NCI-H1092 treated with DMSO at 0.1 percent for 48 hours (cell line): ENCODE measurements around the gene LRRC4C.
A peak's percentile ranks its signal among the peaks of the same experiment; 100 is the strongest.
"Not testable (repeated sequence)": the region's sequence is repeated elsewhere in the genome, so short reads cannot be mapped to it uniquely, and the experiment has no call there.

Source experiments
- DNase-seq: peaks from one replicate; lab custom pipeline; 2025; lab: John Stamatoyannopoulos, UW

LRRC4C gene

DNA sequence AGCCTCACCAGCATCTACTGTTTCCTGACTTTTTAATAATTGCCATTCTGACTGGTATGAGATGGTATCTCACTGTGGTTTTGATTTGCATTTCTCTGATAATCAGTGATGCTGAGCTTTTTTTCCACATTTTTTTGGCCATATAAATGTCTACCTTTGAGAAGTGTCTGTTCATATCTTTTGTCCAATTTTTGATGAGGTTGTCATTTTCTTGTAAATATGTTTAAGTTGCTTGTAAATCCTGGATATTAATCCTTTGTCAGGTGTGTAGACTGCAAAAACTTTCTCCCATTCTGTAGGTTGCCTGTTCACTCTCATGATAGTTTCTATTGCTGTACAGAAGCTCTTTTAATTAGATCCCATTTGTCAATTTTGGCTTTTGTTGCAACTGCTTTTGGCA, 439.8 kb downstream of the LRRC4C start:
- DNase-seq: not testable (repeated sequence)

DNA sequence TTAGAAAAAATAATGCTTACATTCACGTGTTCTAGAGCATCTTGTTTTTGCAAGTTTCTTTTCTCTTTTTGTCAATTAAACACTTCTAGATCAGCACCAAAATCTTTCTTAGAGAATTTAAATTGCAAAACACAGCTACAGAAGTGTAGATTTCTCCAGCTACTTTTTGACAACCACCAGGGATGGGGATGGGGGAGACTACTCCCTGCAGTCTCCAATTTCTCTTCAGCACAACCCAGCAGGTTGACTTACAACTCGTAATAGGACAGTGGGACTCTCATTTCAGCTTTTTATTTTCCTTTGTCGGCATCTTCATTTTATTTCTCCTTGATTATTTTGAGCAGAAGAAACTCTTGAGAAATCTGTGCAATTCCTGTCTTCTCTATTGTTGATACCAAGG, 441.2 kb downstream of the LRRC4C start:
- DNase-seq: no peak

DNA sequence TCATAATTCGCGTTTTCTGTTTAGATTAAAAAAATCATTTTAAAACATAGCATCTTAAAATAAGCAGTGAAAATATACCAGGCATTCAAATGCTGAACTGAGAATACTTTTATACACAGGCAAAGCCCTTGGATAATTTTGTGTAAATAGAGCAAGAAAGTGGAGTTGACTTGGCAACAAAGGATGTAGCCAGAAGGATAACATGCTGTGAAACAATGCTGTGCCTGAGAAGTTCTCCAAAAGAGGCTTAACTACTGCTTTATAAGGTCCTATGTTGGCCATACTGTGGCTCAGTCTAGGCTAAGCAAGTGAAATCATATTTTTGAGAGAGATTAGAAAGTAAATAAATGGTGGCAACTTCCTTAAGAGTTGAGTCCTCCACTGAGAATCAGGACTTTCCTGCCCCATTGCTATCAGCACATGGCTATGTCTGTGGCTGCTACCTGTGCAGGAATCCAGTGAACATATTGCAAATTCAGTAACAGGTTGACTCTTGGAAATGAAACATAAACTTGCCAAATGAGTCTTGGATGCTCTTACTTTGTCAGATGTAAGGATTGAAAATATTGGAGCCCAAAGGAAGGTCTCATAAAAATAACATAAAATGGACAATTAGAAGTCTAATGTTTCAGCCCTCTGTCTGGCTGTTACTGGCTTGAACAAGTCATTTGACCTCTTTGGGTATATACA, 448.9 kb downstream of the LRRC4C start:
- DNase-seq: no peak

DNA sequence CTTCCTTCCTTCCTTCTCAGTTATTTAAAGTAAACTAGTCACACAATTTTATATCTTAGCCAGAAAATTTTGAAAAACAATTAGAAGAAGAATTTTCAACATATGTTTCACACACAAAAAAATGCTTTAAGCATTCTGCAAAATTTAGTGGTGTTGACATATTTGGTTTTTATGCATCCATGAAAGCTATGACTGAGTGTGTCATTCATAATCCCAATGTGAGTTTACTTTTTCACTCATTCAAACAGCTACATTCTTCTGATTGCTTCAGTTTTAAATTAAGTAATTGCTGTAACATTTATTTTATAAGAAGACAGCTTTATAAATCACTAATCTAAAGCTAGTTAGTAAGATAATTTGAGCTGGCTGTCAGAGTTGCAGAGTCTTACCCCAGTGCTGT, 453.5 kb downstream of the LRRC4C start:
- no peak for DNase-seq

DNA sequence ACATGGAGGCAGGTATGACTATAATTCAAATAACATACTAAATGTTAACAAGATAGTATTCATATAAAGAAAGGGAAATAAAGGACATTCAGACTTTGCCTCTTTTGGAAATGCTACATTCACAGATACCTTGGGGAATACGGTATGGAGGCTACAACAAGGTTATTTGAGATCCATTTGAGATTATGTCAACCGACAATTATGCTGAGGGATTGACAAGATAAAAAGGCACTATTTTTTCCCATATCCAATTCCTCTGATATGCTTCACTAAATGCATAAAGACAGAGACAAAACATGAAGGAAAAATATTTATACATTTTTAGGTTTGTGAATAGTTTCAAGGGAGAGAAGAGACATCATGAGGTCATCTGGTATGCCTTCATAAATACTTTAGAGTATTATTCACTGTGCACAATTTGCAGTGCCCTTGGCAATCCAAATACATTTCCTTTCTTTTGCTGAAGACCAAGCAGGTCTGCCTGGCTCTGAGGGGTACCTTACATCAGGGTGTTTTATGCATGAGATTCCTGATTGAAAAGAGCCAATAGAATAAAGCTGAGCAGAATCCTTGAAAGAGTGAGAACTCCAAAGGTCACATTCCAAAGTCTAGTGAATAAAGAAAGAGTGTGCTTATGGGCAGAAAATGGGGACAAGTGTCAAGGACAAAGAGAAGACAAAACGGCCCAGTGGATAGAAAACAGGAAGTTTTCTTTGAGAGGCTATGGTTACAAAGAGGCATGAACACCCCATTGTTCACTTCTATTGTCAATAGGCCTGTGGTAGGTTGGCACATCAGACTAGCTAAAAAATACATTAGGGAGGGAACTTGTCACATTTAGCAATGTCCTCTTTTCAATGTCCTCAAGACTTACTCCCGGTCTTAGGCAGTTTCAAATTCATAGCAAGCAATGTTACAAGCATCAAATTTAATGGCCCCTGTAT, 455.8 kb downstream of the LRRC4C start:
- DNase-seq: no peak

DNA sequence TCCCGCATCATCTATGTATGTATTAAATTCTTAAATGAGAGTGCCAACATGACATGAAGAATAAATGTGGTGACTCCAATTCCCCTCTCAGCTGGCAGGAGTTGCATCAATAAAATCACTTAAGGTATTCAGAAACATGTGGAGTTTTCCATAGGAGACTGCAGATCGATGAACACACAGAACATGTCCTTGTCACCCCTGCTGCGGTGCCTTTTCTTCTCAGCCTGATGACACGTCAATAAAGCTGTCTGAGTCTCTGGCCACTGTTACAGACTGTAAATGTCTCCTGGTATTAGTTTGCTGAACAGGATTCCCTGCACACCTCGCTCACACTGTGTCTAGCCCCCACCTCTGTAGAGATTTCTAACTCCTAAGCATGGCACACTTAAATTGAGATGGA, 460.5 kb downstream of the LRRC4C start:
- DNase-seq: no peak

DNA sequence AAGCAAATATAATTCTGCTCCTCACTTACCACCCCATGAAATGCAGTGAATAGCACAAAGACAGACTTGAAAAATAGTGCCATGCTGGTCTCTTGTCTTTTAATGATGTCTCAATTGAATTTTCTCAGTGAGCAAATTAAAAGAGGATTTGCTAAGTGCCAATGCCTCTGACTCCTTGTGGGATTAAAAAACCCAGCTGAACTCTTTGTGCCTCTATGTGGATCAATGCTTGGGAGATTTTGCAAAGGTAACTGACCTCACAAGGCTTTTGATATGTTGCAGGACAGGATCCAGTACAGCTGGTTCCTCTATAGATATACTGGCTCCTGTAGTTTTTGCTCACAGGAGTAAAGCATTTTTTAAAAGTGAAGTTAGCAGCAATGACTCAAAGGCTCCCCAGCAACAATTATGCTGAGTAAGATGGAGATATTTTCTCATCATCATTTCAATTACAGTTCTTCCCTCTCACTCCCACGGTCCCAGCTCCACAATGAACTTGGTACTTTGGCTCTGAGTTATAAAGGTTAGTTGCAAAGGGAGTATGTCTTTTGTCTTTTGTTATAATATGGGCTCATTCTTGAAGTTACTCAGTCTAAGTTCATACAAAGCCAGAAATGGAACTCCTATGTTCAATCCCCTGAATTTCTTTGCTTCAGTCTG, 471.5 kb downstream of the LRRC4C start:
- no peak for DNase-seq

DNA sequence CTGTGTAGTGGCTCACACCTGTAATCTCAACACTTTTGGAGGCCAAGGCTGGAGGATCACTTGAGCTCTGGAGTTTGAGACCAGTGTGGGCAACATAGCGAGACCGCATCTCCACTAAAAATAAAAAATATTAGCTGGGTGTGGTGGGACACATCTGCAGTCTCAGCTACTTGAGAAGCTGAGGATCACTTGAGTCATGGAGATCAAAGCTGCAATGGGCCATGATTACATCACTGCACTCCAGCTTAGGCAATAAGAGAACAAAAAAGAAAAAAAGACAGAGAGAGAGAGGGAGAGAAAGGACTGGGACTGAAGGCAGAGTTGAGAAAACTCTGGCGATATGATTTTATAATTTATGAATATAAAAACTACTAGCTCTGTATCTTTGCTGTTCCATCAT, 473.1 kb downstream of the LRRC4C start:
- no peak for DNase-seq

DNA sequence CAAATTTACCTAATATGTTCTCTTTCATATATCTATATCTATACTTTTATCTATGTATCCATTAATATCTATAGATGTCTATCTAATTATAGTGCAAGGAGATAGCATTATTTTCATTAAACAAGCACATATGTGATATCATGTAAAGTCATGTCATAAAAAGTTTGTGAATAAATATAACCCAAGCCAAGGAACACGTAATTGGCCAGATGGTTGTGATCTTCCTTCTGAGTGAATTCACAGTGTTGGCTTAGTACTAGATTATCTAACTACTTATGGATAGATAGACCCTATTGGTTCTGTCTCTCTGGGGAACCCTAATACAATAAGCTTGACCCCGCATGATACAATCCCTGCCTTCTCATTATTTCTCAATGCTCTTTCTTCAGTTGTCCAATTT, 484.4 kb downstream of the LRRC4C start:
- no peak for DNase-seq

DNA sequence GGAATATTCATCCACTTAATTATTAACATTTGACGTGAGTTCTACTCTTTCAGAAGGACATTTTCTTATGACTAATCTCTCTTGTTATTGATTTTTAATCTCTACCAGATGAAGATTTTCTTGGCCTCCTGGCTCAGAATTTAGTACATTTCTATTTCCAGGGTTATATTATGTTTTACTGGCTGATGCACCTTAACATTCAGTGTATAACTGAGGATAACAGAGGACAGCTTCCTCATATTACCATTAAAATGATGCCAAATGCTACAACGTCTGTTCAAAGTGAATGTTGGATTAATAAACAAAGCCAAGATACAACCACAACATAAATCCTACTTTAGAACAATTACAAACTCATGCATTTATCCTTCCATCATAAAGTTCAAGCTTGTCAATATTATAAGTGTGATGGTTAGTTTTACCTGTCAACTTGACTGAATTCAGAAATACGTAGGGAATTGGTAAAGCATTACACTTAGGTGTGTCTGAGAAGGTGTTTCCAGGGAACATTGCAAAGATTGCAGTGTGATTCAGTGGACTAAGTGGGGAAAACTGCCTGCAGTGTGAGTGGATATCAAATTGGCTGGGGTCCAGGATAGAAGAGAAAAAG, 485.2 kb downstream of the LRRC4C start:
- DNase-seq: no peak

DNA sequence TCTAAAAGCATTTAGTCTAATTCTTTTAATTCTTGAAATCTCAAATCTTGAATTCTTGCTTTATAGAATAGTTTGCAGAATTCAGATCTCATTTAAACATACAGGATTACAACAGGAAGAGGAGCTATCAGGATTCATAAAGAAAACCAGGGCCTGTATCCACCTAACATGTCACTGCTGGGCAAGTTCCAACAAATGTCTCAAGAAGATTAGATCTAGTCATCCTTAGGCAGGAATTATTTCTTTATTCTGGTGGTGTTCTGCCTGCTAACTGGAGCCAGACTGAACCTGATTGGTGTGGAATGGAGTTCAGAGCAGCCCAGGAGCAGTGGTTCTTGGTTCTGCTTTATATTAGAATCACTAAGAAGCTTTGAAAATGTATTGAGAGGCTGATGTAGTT, 500.7 kb downstream of the LRRC4C start:
- no peak for DNase-seq

DNA sequence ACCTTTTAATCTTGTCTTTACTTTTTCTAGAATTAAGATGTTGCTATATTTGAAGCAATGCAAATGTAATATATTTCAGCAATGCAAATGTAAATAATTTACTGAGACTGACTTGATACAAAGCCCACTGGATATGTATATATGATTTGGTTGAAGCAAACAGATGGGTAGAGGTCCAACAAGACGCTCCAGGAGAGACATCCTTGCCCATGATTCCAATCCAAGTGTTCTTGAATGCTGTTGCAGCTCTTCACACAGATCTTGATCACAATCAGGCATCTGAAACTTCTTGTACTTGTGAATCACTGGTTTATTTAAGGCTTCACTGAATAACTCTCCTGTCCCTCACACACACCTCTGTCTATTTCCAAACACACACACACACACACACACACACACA, 507.0 kb downstream of the LRRC4C start:
- no peak for DNase-seq

DNA sequence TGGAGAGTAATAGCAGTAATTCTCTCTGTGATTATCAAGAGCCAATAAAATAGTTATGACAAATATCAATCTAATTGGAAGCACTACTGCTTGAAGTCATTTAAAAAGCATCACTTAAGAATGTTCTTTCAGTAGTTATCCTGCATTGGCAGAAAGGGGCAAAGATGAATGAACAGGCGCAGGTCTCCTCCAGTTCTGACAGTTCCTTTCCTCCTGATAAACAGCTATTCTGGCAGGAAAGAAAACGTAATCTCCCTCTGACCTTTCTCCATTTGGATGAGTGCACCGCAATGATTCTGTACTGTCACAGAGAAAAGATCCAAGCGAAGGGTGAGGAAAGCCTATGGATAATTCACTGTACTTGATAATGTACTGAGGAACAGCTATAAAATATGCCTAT, 521.5 kb downstream of the LRRC4C start:
- DNase-seq: no peak

DNA sequence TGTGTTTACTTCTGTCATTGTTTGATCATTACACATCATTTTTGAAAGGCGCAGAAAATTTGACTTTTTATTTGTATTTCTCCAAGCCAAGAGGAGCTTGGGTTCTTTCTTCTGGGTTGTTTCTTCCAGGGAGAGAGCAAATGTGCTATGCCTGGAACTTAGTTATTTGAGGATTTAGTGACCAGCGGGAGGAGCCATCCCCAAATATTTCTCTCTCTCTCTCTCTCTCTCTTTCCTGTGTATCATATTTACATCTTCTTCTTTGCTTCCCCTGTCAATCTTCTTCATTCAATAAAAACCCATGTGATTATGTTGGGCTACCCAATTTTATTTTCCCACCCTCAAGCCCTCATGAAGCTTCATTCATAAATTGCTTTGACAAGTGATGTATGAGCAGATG, 534.5 kb downstream of the LRRC4C start:
- no peak for DNase-seq

DNA sequence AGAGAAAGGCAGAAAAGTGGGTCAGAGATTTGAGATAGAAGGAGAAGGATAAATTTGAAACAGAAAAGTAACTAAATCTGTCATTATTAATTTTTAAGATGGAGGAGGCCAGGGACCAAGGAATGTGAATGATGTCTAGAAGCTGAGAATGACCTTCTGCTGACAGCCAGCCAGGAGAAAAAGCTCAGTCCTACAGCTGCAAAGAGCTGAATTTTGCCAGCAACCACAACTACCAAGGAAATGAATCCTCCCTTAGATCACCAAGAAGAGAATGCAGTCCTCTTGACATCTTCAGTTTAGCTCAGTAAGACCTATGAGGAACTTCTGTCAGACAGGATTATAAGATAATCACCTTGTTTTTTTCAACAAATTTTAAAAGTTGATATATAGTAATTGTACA, 538.2 kb downstream of the LRRC4C start:
- DNase-seq: no peak

DNA sequence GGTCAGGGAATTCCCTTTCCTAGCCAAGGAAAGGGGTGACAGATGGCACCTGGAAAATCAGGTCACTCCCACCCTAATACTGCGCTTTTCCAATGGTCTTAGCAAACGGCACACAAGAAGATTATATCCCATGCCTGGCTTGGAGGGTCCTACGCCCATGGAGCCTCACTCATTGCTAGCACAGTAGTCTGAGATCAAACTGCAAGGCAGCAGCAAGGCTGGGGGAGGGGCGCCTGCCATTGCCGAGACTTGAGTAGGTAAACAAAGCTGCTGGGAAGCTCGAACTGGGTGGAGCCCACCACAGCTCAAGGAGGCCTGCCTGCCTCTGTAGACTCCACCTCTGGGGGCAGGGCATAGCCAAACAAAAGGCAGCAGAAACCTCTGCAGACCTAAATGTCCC, 548.7 kb downstream of the LRRC4C start:
- not testable (repeated sequence) for DNase-seq

DNA sequence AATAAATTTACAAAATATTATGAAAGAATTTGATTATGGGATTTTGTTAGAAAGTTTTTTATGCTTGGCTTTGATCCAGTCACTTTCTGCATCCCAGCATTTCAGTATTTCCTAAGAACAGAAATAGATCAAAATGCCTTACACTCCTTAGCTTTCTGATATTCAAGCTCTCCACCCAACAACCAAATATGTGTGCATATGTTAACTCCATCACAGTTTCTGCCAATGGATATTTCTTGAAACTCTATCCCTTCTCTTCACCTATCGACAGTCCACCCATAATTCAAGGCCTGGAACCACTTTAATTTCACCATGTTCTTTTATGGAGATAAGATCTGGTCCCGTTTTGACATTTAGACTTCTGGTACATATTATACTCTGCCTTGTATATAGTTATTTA, 565.0 kb downstream of the LRRC4C start:
- DNase-seq: no peak

DNA sequence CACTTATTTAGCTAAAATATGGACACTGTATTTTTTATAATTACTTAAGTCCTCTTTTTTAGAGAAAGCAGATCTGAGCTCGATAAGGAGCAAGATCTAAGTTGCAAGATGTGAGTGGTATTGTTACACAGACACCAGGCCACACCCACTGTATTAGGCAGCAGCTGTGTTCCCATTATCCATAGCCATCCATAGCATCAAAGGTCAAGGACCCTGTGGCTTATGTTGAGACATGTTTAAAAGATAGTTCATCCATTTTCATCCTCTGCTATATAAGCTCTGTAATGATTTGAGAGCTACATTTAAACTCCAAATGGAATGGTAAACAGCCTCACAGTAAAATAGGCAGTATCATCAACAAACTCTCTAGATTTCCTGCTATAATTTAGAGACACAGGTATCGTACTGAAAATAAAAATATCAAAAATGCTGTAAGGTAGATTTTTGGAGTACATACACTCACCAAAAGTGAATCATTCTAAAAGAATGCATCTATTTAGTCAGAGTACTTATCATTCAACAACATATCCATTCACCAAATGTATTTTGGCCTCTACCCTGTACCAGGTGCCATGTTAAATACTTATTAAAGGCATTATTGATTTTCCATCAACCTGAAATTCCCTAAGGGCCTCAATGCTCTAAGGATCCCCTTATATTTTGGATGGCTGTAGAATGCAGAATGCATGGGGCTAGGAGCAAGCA, 574.0 kb downstream of the LRRC4C start:
- peak; percentile 2 for DNase-seq

DNA sequence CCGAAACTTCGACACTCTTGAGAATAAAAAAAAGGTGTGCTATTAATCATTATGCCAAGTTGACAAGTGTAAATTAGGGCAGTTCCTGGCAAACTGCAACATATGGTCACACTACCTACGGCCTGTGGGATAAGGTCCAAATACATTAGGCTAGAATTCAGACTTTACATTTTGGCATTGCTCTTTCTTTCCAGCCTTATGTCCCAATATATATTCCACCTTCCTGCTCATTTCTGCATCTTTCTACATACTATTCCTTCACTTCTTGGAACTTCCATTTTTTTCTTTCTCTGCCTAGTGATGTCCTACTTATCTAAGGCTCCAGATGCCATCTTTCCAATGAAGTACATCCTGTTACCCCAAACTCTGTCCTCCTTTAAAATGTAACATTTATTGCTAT, 577.2 kb downstream of the LRRC4C start:
- DNase-seq: no peak

DNA sequence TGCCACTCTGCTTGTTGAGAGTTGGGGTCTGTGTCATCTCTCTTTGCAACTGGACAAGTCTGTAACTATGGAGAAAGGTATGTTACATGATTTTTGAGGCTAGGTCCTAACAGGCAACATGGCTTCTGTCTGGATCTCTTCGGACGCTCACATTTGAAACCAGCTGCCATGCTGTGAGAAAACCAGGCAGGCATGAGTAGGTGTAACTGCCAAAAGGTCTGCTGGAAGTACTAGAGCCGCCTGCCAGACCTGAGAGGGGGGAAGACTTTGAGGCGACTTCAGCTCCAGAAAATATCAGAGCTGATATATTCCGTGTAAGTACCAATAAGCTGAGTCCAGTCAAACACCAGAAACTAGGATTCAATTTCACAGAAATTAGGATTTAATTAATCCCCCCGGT, 579.5 kb downstream of the LRRC4C start:
- DNase-seq: no peak

DNA sequence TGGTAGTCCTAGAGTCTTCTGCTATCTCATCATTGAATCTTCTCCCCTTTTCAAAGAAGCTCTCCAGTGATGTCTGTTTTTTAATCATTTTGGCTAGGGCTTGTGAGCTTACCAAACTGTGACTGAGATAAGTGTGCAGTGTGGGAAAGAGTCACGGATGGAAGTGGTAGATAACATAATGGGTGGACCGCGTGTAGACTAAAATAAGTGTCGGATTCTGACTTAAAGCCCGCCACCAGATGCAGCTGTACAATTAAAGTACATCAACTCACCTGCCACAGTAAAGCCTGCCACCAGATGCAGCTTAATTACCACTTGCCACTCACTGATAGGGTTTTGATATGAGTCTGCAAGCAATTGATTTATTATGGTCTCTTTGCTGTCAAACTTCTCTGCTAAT, 581.5 kb downstream of the LRRC4C start:
- no peak for DNase-seq

DNA sequence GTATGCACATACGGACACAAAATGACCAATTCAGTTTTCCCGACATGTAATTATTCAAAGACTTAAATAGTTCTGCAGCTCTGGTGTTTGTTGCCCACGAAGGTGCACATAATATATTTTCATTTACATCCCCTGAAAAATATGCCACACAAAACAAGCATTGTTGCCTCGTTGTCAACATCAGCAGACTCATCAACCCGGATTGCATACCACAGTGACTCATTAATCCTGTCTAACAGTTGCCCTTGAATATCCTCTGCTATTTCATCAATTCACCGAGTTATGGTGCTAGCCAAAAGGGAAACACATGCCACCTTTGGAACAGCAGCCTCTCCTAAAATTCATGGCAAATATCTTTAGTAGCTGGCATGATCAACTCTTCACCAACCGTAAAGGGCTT, 582.2 kb downstream of the LRRC4C start:
- DNase-seq: no peak
